Activated CD4-positive, alpha-beta memory T cell treated with anti-CD3 and anti-CD28 coated beads for 36 hours (primary cell): ENCODE data around the gene CABP2. TPM values are rescaled to one million over a fixed set of nuclear protein-coding genes. Genes with fewer than 3 reads are reported as not detected.

ENCODE experiments used
- CTCF ChIA-PET: fragments of 350-600 bp; sonication (Branson Sonifier 250); formaldehyde crosslinking; loops from one replicate; lab custom pipeline; 2021; ENCODE audit warnings: antibody characterized with exemption, inconsistent platforms; lab: Charles Lee
- POLR2A ChIA-PET: fragments of 350-600 bp; sonication (Branson Sonifier 250); formaldehyde crosslinking; loops from one replicate; lab custom pipeline; 2021; ENCODE audit warnings: antibody characterized with exemption; lab: Charles Lee
- DNase-seq: peaks from one replicate; pipeline ENCODE4 v3.0.0-alpha.2; 2020
- H3K27ac Mint-ChIP-seq: one replicate; pipeline ENCODE4 v1.8.0; 2021; ENCODE audit warnings: mixed read lengths
- H3K27me3 Mint-ChIP-seq: one replicate; pipeline ENCODE4 v1.8.0; 2021; ENCODE audit warnings: mixed read lengths
- H3K36me3 Mint-ChIP-seq: one replicate; pipeline ENCODE4 v1.8.0; 2021; ENCODE audit warnings: mixed read lengths
- H3K4me1 Mint-ChIP-seq: one replicate; pipeline ENCODE4 v1.8.0; 2021; ENCODE audit warnings: low read depth, mixed read lengths
- H3K4me3 Mint-ChIP-seq: one replicate; pipeline ENCODE4 v1.8.0; 2021; ENCODE audit warnings: mild to moderate bottlenecking, mixed read lengths
- H3K9me3 Mint-ChIP-seq: one replicate; pipeline ENCODE4 v1.8.0; 2021; ENCODE audit warnings: mixed read lengths
- intact Hi-C: fragments of 100-400 bp; cut with micrococcal nuclease; formaldehyde crosslinking; loops from one replicate; pipeline ENCODE4 v1.15.1; 2023
- total RNA-seq, 2 experiments: library from RNA; stranded (reverse); gene quantifications; one replicate each; pipeline ENCODE4 v1.2.3, GENCODE V29; 2021

The CABP2 gene
- total RNA-seq, 2 experiments from 2014 or later: not detected

GRCh38 chr11:67497656-67498291 lies 25.5 kb downstream of the CABP2 start:
- POLR2A ChIA-PET: no interaction called here
- H3K4me3 Mint-ChIP-seq: no peak overlapping the region

GRCh38 chr11:67496113-67496512 lies 27.1 kb downstream of the CABP2 start:
- no peaks in the 10 kb centered on the region for H3K9me3 Mint-ChIP-seq
- peaks cover 9% of the 10 kb centered on the region for H3K4me1 Mint-ChIP-seq
- H3K4me3 Mint-ChIP-seq: no peak overlapping the region
- intact Hi-C loops: no loop called here
- H3K27me3 Mint-ChIP-seq: no peaks in the 10 kb centered on the region
- no peak overlapping the region for H3K27ac Mint-ChIP-seq
- DNase-seq: no peak
- peaks cover 45% of the 10 kb centered on the region for H3K36me3 Mint-ChIP-seq
- ChIA-PET CTCF (no interaction called here), POLR2A (no interaction called here)

More at GRCh38 chr11:67497656-67498291, 25.5 kb downstream of the CABP2 start:
- DNase-seq: no peak
- no peaks in the 10 kb centered on the region for H3K27me3 Mint-ChIP-seq
- no peaks in the 10 kb centered on the region for H3K9me3 Mint-ChIP-seq
- no peak overlapping the region for H3K27ac Mint-ChIP-seq
- intact Hi-C loops: no loop called here
- peaks cover 21% of the 10 kb centered on the region for H3K4me1 Mint-ChIP-seq
- CTCF ChIA-PET: no interaction called here
- peaks cover 42% of the 10 kb centered on the region for H3K36me3 Mint-ChIP-seq

GRCh38 chr11:67495234-67496005 lies 27.8 kb downstream of the CABP2 start:
- H3K9me3 Mint-ChIP-seq: no peaks in the 10 kb centered on the region
- ChIA-PET POLR2A (no interaction called here), CTCF (no interaction called here)
- H3K4me1 Mint-ChIP-seq: peaks cover 5% of the 10 kb centered on the region
- no peak for DNase-seq
- H3K27ac Mint-ChIP-seq: no peak overlapping the region
- H3K27me3 Mint-ChIP-seq: no peaks in the 10 kb centered on the region
- H3K4me3 Mint-ChIP-seq: no peak overlapping the region
- intact Hi-C loops: no loop called here
- peaks cover 45% of the 10 kb centered on the region for H3K36me3 Mint-ChIP-seq

- no peak for DNase-seq
- intact Hi-C loops: no loop called here
- Mint-ChIP-seq H3K27ac (no peak overlapping the region), H3K4me1 (peaks cover 11% of the 10 kb centered on the region), H3K27me3 (no peaks in the 10 kb centered on the region), H3K4me3 (no peak overlapping the region), H3K36me3 (peaks cover 47% of the 10 kb centered on the region), H3K9me3 (no peaks in the 10 kb centered on the region)
- ChIA-PET POLR2A (no interaction called here), CTCF (no interaction called here)
Measured at GRCh38 chr11:67494371-67495233, 28.6 kb downstream of the CABP2 start.

- no peak overlapping the region for H3K27ac Mint-ChIP-seq
Measured at GRCh38 chr11:67493548-67494370, 29.5 kb downstream of the CABP2 start.

GRCh38 chr11:67492801-67493547 lies 30.3 kb downstream of the CABP2 start:
- Mint-ChIP-seq H3K9me3 (no peaks in the 10 kb centered on the region), H3K36me3 (peaks cover 56% of the 10 kb centered on the region), H3K4me1 (peaks cover 26% of the 10 kb centered on the region), H3K4me3 (no peak overlapping the region), H3K27me3 (no peaks in the 10 kb centered on the region), H3K27ac (no peak overlapping the region)
- DNase-seq: peak; percentile 49
- intact Hi-C loops: no loop called here
- ChIA-PET POLR2A (interaction anchor here (2.0 to 2.6 kb wide), 2 partner anchors 25 to 54 kb away, joined by 6 to 9 read pairs; partner anchors contain the start of gene TMEM134), CTCF (no interaction called here)

More at GRCh38 chr11:67493548-67494370, 29.5 kb downstream of the CABP2 start:
- Mint-ChIP-seq H3K27me3 (no peaks in the 10 kb centered on the region), H3K4me1 (peaks cover 18% of the 10 kb centered on the region), H3K36me3 (peaks cover 50% of the 10 kb centered on the region), H3K4me3 (no peak overlapping the region), H3K9me3 (no peaks in the 10 kb centered on the region)
- intact Hi-C loops: no loop called here
- ChIA-PET CTCF (no interaction called here), POLR2A (no interaction called here)
- DNase-seq: no peak

GRCh38 chr11:67492069-67492727 lies 31.0 kb downstream of the CABP2 start:
- intact Hi-C loops: no loop called here
- no peaks in the 10 kb centered on the region for H3K27me3 Mint-ChIP-seq
- H3K4me3 Mint-ChIP-seq: no peak overlapping the region
- ChIA-PET POLR2A (interaction anchor here (2.0 to 2.6 kb wide), 3 partner anchors 24 to 55 kb away, joined by 6 to 9 read pairs (median 6); partner anchors contain the start of genes PTPRCAP and TMEM134), CTCF (no interaction called here)
- DNase-seq: no peak
- H3K36me3 Mint-ChIP-seq: peaks cover 54% of the 10 kb centered on the region
- H3K27ac Mint-ChIP-seq: no peak overlapping the region
- peaks cover 34% of the 10 kb centered on the region for H3K4me1 Mint-ChIP-seq
- no peaks in the 10 kb centered on the region for H3K9me3 Mint-ChIP-seq

- Mint-ChIP-seq H3K36me3 (peaks cover 54% of the 10 kb centered on the region), H3K4me1 (peaks cover 41% of the 10 kb centered on the region), H3K27ac (peak overlapping the region; percentile 69), H3K27me3 (no peaks in the 10 kb centered on the region), H3K9me3 (no peaks in the 10 kb centered on the region), H3K4me3 (no peak overlapping the region)
- ChIA-PET POLR2A (interaction anchor here (1.1 to 2.6 kb wide), 5 partner anchors 23 to 87 kb away, joined by 3 to 9 read pairs (median 6); partner anchors contain the start of genes PTPRCAP and TMEM134), CTCF (no interaction called here)
- intact Hi-C loops: no loop called here
- DNase-seq: no peak
Measured at GRCh38 chr11:67491276-67492068, 31.8 kb downstream of the CABP2 start.

- CTCF ChIA-PET: no interaction called here
- Mint-ChIP-seq H3K4me3 (no peak overlapping the region), H3K9me3 (no peaks in the 10 kb centered on the region), H3K4me1 (peaks cover 49% of the 10 kb centered on the region), H3K36me3 (peaks cover 56% of the 10 kb centered on the region), H3K27me3 (no peaks in the 10 kb centered on the region), H3K27ac (peak overlapping the region; percentile 69)
- DNase-seq: no peak
- POLR2A ChIA-PET: interaction anchor here (1.1 to 4.2 kb wide), 5 partner anchors 14 to 86 kb away, joined by 3 to 21 read pairs (median 6); partner anchors contain the start of genes PITPNM1, PTPRCAP and TMEM134
- intact Hi-C loops: no loop called here
Measured at GRCh38 chr11:67490727-67491065, 32.5 kb downstream of the CABP2 start.
